Neutrophil (primary cell): ENCODE measurements around the gene SAMD9L.
"Not testable (repeated sequence)": the region's sequence is repeated elsewhere in the genome, so short reads cannot be mapped to it uniquely, and the experiment has no call there.

ENCODE experiments used
- H3K27ac ChIP-seq: fragments of 200-600 bp; sonication (generic); 2 replicates; pipeline ENCODE4 v1.5.1; 2016; ENCODE audit warnings: mild to moderate bottlenecking, moderate library complexity
- H3K27me3 ChIP-seq: fragments of 200-600 bp; sonication (generic); 2 replicates; pipeline ENCODE4 v1.6.0; 2016; ENCODE audit warnings: mild to moderate bottlenecking
- H3K36me3 ChIP-seq: fragments of 200-600 bp; sonication (generic); 2 replicates; pipeline ENCODE4 v1.5.1; 2017
- H3K4me1 ChIP-seq, 2 experiments: fragments of 200-600 bp in 1 of 2; sonication (generic) in 1 of 2; 1 replicate in 1 of 2; 2 replicates in 1 of 2; pipeline versions ENCODE4 v1.5.1 to v1.6.1; 2013 to 2016; ENCODE audit warnings: low read depth in 1 of 2, low read length in 1 of 2, mild to moderate bottlenecking in 1 of 2, moderate library complexity in 1 of 2; ENCODE audit not compliant: control insufficient read depth in 1 of 2, insufficient read depth in 1 of 2
- H3K4me3 ChIP-seq, 2 experiments: fragments of 200-600 bp in 1 of 2; sonication (generic) in 1 of 2; 1 replicate in 1 of 2; 2 replicates in 1 of 2; pipeline ENCODE4 v1.5.1; 2013 to 2016; ENCODE audit warnings: low read depth in 1 of 2, low read length in 1 of 2, mild to moderate bottlenecking in 1 of 2, moderate library complexity in 1 of 2
- H3K9me3 ChIP-seq: fragments of 200-600 bp; sonication (generic); 2 replicates; pipeline ENCODE4 v1.5.1; 2016
- CTCF ChIP-seq: fragments of 200-600 bp; sonication (generic); IDR thresholded peaks from 2 replicates; pipeline ENCODE4 v1.5.1; 2016; ENCODE audit warnings: antibody characterized with exemption

Gene SAMD9L

GRCh38 chr7:93138576-93138975 lies 9.6 kb downstream of the SAMD9L start:
- Histone ChIP-seq H3K4me1 (peaks cover 23 to 29% of the 10 kb centered on the region in 2 experiments), H3K36me3 (peaks cover 86% of the 10 kb centered on the region), H3K9me3 (peaks cover 15% of the 10 kb centered on the region), H3K4me3 (no peak overlapping the region), H3K27ac (no peak overlapping the region), H3K27me3 (no peaks in the 10 kb centered on the region)
- TF ChIP-seq CTCF, result no peak

- H3K9me3 ChIP-seq, result peaks cover 17% of the 10 kb centered on the region
Observed at GRCh38 chr7:93133005-93133404, 15.2 kb downstream of the SAMD9L start.

GRCh38 chr7:93132216-93132615 lies 16.0 kb downstream of the SAMD9L start:
- no peak for TF ChIP-seq CTCF
- peaks cover 22% of the 10 kb centered on the region for H3K9me3 ChIP-seq

More at GRCh38 chr7:93133005-93133404, 15.2 kb downstream of the SAMD9L start:
- TF ChIP-seq CTCF, result no peak
- H3K27ac ChIP-seq, result no peak overlapping the region
- no peaks in the 10 kb centered on the region for H3K27me3 ChIP-seq
- H3K4me1 ChIP-seq, result no peaks in the 10 kb centered on the region
- H3K36me3 ChIP-seq, result peaks cover 36% of the 10 kb centered on the region
- no peak overlapping the region for H3K4me3 ChIP-seq

GRCh38 chr7:93126954-93127353 lies 21.2 kb downstream of the SAMD9L start:
- H3K27me3 ChIP-seq, H3K4me1 ChIP-seq, H3K4me3 ChIP-seq, H3K27ac ChIP-seq, H3K36me3 ChIP-seq: not testable (repeated sequence)
- H3K9me3 ChIP-seq, result peaks cover 11% of the 10 kb centered on the region

More at GRCh38 chr7:93132216-93132615, 16.0 kb downstream of the SAMD9L start:
- no peak overlapping the region for H3K27ac ChIP-seq
- H3K36me3 ChIP-seq, result peaks cover 28% of the 10 kb centered on the region
- H3K27me3 ChIP-seq, result no peaks in the 10 kb centered on the region
- no peak overlapping the region for H3K4me3 ChIP-seq
- H3K4me1 ChIP-seq, result no peaks in the 10 kb centered on the region

- peaks cover 11% of the 10 kb centered on the region for H3K9me3 ChIP-seq
- not testable (repeated sequence) for H3K4me3 ChIP-seq, H3K27ac ChIP-seq, H3K4me1 ChIP-seq, H3K36me3 ChIP-seq, H3K27me3 ChIP-seq
Observed at GRCh38 chr7:93123532-93123931, 24.7 kb downstream of the SAMD9L start.

GRCh38 chr7:93120592-93121549 lies 27.3 kb downstream of the SAMD9L start:
- no peak overlapping the region for H3K27ac ChIP-seq

More at GRCh38 chr7:93120592-93121549, 27.3 kb downstream of the SAMD9L start:
- H3K27me3 ChIP-seq, result no peaks in the 10 kb centered on the region
- H3K9me3 ChIP-seq, result no peaks in the 10 kb centered on the region
- H3K4me3 ChIP-seq, result no peak overlapping the region
- H3K4me1 ChIP-seq, result peaks cover 22 to 23% of the 10 kb centered on the region in 2 experiments
- H3K36me3 ChIP-seq, result no peaks in the 10 kb centered on the region
- no peak for TF ChIP-seq CTCF
